ENCODE results near the gene SDR39U1.

DNA sequence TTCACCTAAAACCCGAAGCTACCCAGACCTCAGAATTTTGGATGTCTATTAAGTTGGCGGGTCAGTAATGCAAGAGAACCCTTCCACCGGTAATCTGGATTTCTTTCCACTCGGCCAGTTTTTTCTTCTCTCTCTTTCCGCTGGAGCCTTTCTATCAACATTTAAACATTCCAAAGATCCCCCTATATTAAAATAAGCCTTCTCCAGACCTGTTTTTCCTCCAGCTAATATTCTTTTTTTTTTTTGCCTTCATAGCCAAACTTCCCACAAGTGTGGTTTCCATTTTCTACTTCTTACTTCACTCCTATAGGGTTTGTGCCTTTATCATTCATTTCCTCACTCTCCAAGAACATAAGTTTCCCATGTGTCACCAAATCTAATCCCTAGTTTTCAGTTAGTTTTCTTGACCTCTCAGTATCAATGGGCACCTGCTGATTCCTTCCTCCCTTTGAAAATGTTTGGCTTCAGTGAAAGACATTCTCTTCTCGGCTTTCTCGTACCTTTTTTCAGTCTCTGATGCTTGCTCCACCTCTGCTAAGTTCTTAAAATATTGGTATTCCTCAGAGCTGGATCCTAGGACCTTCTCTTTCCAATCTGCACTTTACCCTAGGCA, 583 bp upstream of the SDR39U1 start:
- TF ChIP-seq, protein P1, sequence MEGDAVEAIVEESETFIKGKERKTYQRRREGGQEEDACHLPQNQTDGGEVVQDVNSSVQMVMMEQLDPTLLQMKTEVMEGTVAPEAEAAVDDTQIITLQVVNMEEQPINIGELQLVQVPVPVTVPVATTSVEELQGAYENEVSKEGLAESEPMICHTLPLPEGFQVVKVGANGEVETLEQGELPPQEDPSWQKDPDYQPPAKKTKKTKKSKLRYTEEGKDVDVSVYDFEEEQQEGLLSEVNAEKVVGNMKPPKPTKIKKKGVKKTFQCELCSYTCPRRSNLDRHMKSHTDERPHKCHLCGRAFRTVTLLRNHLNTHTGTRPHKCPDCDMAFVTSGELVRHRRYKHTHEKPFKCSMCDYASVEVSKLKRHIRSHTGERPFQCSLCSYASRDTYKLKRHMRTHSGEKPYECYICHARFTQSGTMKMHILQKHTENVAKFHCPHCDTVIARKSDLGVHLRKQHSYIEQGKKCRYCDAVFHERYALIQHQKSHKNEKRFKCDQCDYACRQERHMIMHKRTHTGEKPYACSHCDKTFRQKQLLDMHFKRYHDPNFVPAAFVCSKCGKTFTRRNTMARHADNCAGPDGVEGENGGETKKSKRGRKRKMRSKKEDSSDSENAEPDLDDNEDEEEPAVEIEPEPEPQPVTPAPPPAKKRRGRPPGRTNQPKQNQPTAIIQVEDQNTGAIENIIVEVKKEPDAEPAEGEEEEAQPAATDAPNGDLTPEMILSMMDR (IDR thresholded peaks at IDR 0.05; ENCODE audit: low read depth, low read length): no peak
- TF ChIP-seq EZH2phosphoT487 (IDR thresholded peaks at IDR 0.05; ENCODE audit: low read depth): no peak
